Forelimb muscle (tissue), 1 donor: ENCODE results near the gene ZFYVE28. TPM values are rescaled to one million over a fixed set of nuclear protein-coding genes. Genes with fewer than 3 reads are reported as not detected.
"Not testable (repeated sequence)": the region's sequence is repeated elsewhere in the genome, so short reads cannot be mapped to it uniquely, and the experiment has no call there.

Experiments
- DNase-seq: peaks from one replicate; pipeline ENCODE4 v3.0.0-alpha.2; 2013; ENCODE audit warnings: low read depth
- polyA plus RNA-seq: library from polyadenylated mRNA; unstranded; fragments of 120-200 nt; gene quantifications from one replicate; pipeline ENCODE4 v1.2.1, GENCODE V29; 2013; ENCODE audit not compliant: insufficient read length

The ZFYVE28 gene
- polyA plus RNA-seq, 1 donor, result 1.7 TPM

DNA sequence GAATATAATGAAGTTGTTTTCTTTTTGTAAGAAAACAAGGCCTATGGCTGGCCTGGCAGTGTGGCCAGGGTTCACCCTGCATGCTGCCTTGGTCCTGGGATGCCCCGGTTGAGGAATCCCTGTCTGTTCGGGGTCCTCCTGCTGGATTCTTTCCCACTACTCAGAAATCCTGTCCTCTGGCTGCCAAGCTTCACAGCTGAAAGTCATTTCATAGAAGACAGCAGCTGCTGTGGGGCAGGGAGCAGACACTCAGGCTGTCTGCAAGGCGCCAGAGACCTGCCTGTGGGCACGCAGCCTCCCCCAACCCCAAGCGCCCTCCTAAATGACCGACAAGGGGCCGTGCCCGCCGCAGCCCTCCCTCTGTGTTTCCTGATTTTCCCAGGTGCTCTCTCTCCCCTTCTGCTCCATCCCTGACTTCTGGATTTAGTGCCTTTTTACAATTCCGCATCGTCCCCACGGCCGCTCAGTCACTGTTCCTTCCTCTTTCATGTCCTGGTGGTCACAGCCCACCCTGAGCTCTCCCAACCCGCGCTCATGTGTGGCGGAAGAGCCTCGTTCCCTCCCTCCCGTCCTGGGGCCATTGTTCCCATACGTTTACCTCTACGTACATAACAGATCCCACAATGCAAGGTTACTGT, 27.5 kb downstream of the ZFYVE28 start:
- no peak for DNase-seq

DNA sequence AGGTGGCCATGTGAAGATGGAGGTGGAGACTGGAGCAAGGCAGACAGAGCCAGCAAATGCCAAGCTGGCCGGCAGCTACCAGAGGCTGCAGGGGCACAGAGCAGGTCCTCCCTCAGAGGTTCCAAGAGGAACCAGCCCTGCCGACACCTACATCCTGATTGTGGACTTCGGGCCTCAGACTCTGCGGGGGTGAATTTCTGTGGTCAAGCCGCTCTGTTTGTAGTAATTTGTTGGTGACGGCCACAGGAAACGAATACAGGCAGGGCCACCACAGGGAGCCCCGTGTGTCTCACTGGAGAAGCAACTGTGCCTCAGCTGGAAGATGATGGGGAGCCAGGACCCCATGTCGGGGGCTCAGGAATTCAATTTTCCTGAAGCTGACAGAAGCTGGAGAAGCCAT, 28.3 kb downstream of the ZFYVE28 start:
- no peak for DNase-seq

GRCh38 chr4:2389691-2390090, 28.8 kb downstream of the ZFYVE28 start:
- no peak for DNase-seq

GRCh38 chr4:2388429-2389182, 29.8 kb downstream of the ZFYVE28 start:
- DNase-seq, result no peak

DNA sequence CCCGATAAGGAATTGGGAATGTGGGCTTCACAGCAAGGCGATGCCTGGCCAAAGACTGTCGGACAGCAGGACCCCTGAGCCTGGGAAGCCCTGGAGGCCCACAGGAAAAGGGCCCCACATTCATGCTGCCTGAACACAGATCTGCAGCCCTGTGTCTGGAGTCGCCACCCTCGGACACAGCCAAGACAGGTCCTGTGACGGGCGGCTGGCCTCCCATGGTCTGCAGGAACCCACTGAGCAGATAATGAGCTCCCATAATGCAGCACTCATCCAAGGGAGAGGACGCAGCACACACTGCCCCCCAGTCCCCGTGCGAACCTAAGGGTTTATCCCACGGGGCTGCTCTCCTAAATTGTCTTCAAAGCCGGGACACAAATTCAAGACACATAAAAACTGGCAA, 30.6 kb downstream of the ZFYVE28 start:
- no peak for DNase-seq

GRCh38 chr4:2387218-2387617, 31.2 kb downstream of the ZFYVE28 start:
- no peak for DNase-seq

- no peak for DNase-seq
Observed at GRCh38 chr4:2386717-2387116, 31.7 kb downstream of the ZFYVE28 start.

GRCh38 chr4:2385516-2385915, 32.9 kb downstream of the ZFYVE28 start:
- no peak for DNase-seq

GRCh38 chr4:2384245-2384644, 34.2 kb downstream of the ZFYVE28 start:
- no peak for DNase-seq

DNA sequence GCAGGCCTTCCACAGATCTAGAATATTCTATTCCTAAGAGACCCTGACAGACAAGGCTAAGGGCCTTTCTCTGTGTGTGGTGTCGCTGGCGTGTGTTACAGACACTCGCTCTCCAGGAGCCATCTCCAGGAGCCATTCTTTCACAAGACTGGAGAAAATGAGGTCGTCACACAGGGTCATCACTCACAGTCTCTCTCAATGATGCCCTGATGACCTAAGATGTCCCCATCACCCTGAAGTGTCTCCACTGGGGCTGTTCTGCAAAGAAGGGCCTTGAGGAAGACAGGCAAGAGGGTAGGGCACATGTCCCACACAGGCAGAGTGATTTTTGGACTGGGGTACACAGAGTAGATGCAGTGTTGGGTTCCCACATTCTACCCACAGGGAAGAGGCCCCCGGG, 34.7 kb downstream of the ZFYVE28 start:
- DNase-seq, result no peak

- DNase-seq, result not testable (repeated sequence)
Observed at GRCh38 chr4:2383220-2383631, 35.2 kb downstream of the ZFYVE28 start.

DNA sequence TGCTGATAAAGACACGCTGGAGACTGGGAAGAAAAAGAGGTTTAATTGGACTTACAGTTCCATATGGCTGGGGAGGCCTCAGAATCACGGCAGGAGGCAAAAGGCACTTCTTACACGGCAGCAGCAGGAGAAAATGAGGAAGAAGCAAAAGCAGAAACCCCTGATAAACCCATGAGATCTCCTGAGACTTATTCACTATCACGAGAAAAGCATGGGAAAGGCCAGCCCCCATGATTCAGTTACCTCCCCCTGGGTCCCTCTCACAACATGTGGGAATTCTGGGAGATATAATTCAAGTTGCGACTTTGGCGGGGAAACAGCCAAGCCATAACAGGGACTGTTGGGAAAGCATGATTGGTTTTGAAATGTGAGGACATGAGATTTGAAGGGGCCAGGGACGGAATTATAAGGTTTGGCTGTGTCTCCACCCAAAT, 35.7 kb downstream of the ZFYVE28 start:
- not testable (repeated sequence) for DNase-seq

- DNase-seq, result not testable (repeated sequence)
Observed at GRCh38 chr4:2380589-2380988, 37.9 kb downstream of the ZFYVE28 start.

DNA sequence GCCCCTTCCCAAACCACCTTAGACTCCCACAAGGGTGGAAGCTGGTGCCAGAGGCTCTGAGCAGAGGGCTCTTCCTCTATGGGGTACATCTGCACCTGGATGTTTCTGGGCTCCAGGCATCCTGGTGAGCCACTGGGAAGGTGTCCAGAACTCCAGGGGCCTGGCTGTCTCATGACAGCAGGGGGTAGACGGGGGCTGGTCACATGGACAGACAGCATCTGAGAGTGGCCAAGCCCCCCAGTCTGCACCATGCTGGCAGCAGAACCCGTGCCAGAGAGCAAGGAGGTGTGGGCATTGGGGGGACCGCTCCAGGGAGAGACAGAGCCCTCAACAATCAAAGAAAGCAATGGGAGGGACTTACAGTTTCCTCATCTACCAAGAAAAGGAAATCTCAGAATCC, 39.5 kb downstream of the ZFYVE28 start:
- no peak for DNase-seq

GRCh38 chr4:2378401-2378800, 40.0 kb downstream of the ZFYVE28 start:
- no peak for DNase-seq

GRCh38 chr4:2377241-2377640, 41.2 kb downstream of the ZFYVE28 start:
- DNase-seq, result no peak

- no peak for DNase-seq
Observed at GRCh38 chr4:2375427-2375826, 43.0 kb downstream of the ZFYVE28 start.

GRCh38 chr4:2373532-2373931, 44.9 kb downstream of the ZFYVE28 start:
- DNase-seq, result no peak

- no peak for DNase-seq
Observed at GRCh38 chr4:2372488-2373030, 45.9 kb downstream of the ZFYVE28 start.

- no peak for DNase-seq
Observed at GRCh38 chr4:2371765-2372487, 46.5 kb downstream of the ZFYVE28 start.

DNA sequence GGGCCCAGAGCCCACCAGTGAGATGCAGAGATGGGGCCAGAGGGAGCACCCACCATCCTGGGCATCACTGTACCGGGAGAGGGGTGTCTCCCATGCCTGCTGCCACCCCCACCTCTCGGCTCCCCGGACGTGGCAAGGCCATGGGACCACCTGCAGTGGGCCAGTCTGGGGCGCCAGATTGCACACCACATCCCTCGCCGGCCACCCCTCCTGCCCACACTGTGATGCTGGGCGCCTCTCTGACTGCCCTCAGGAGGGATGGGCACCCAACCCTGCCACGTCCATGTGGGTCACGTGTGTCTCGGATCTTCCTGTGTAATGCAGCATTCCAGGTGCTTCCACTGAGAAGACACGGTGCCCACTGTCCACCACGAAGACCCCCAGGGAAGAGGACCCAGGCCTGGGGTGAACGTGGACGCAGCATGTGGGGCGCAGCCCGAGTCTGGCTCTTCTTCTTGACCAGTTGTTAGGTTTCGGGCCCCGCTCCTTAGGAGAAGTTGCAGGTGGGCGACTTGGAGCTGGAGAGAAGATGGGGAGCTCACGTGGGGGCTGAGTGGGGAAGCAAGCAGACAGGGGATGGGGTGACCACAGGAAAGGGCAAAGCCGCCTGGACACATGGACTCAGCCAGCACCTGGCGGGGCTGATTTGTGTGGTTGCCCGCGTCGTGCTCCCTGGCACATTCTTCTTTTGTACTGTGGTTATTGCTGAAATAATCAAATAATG, 47.7 kb downstream of the ZFYVE28 start:
- DNase-seq, result no peak
